Loucy (cell line): Measurements from ENCODE around the gene TRPV4.

Experiments
- CTCF ChIP-seq: fragments of 200-600 bp; sonication (generic); conservative IDR thresholded peaks from 2 replicates; pipeline ENCODE4 v1.5.1; 2014; ENCODE audit warnings: mild to moderate bottlenecking, antibody characterized with exemption, low read length
- EZH2phosphoT487 ChIP-seq: fragments of 200-600 bp; IDR thresholded peaks from 2 replicates; pipeline ENCODE4 v1.6.1; 2018; ENCODE audit warnings: antibody characterized with exemption, mild to moderate bottlenecking, moderate library complexity, borderline replicate concordance

DNA sequence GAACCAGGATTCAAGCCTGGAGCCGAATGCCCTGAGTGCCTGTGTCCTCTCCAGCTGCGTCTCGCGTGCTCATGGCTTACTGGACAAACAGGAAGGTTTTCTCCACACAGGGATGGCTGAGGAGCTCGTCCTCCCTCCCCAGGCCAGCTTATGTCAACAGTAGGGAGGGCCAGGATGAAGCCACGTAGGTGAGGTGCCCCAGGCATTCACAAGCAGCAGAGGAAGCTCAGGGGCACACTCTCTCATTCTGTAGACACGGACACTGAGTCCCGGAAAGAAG lies 49.3 kb downstream of the TRPV4 start:
- TF ChIP-seq CTCF (no peak), EZH2phosphoT487 (no peak)
